ENCODE measurements around the gene DPH2.

Gene DPH2

DNA sequence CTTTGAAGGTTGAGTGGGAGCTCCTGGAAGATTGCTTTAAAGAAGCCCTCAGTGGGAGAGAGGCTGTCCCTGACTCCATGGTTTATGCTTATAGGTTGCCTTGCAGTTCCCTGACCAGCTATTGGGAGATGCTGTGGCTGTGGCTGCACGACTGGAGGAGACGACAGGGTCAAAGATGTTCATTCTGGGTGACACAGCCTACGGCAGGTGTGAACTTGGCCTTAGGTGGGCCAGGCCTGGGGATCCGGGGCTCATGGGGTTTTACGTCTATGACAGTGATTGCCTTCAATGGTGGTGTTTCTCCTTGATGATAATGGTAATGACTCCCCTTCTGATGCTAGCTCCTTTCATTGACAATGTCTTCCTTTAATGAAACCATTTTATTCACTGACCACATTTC, 692 bp downstream of the DPH2 start:
- no peak for DNase-seq

DNA sequence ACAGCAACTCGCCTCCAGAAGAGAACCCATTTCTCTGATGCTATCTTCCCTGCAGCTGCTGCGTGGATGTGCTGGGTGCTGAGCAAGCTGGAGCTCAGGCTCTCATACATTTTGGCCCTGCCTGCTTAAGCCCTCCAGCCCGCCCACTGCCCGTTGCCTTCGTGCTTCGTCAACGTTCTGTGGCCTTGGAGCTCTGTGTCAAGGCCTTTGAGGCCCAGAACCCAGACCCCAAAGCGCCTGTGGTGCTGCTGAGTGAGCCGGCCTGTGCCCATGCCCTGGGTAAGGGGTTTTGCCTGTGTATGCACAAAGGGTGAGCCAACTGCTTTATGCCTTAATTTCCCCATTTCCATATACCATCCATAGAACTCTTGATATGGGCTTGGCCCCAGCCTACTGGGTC, 1.1 kb downstream of the DPH2 start:
- no peak for DNase-seq

DNA sequence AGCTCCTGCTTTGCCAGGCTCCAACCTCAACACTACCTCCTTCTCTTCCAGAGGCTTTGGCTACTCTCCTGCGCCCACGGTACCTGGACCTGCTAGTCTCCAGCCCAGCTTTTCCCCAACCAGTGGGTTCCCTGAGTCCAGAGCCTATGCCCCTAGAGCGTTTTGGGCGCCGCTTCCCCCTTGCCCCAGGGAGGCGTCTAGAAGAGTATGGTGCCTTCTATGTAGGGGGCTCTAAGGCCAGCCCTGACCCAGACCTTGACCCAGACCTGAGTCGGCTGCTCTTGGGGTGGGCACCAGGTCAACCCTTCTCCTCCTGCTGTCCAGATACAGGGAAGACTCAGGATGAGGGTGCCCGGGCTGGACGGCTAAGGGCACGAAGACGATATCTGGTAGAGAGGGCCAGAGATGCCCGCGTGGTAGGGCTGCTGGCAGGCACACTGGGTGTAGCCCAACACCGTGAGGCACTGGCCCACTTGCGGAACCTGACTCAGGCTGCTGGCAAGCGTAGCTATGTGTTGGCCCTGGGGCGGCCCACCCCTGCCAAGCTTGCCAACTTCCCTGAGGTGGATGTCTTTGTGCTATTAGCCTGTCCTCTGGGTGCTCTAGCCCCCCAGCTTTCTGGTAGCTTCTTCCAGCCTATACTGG, 1.6 kb downstream of the DPH2 start:
- DNase-seq, result no peak

DNA sequence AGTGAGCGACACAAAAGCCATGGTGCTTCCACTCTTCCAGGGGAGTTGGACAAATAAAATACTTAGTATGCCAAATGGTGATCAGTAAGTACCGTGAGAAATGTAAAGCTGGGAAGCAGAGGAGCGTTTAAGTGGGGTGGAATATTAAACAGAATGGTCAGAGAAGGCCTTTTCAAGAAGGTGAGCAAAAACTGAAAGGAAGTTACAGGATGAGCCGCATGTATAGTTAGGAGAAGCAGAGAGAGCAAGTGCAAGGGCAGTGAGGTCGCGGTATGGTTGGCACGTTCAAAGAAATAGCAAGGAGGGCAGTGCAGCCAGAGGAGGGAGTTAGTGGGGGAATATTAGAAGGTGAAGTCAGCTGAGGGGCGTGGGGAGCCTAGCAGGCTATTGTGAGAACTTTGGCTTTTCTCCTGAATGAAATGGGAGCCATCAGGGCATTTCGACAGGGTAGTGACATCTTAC, 4.2 kb downstream of the DPH2 start:
- DNase-seq, result no peak

DNA sequence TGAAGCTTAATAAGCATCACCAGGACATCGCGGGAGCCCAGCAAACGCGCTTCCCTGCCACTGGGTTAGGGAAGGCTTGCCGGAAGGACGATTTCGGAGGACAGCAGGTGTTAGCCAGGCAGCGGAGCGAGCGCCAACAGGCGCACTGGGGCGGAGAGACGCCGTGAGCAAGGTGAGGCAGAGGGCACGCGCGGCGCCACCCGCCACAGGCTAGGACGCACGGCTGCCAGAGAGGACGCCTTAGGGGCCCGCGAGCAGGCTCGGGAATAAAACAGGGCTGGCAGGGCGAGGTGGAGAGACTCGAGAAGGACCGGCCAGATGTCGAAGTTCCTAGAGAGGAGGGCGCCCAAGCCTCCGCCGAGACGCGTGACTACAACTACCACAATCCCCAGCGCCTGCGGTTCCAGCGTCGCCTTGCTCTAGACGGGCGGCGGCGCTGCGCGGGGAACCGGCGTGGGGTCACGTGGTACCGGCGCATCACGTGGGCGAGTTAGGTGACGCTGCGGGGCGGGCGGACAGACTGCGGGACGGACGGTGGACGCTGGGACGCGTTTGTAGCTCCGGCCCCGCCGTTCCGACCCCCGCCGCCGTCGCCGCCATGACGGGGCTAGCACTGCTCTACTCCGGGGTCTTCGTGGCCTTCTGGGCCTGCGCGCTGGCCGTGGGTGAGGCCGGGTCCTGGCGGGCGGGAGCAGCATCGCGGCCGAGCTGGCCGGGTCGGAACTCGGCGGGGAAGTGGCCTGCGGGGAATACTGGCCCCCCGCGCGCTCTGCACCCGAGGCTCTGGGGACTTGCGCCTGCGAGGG, 4.8 kb downstream of the DPH2 start, which contains the start of gene ATP6V0B:
ATP6V0B (plus strand) TSS at position 518 of the 806 bp plus-strand sequence; CDS start at position 599, 81 bp downstream.
- DNase-seq, result peak; percentile 96

DNA sequence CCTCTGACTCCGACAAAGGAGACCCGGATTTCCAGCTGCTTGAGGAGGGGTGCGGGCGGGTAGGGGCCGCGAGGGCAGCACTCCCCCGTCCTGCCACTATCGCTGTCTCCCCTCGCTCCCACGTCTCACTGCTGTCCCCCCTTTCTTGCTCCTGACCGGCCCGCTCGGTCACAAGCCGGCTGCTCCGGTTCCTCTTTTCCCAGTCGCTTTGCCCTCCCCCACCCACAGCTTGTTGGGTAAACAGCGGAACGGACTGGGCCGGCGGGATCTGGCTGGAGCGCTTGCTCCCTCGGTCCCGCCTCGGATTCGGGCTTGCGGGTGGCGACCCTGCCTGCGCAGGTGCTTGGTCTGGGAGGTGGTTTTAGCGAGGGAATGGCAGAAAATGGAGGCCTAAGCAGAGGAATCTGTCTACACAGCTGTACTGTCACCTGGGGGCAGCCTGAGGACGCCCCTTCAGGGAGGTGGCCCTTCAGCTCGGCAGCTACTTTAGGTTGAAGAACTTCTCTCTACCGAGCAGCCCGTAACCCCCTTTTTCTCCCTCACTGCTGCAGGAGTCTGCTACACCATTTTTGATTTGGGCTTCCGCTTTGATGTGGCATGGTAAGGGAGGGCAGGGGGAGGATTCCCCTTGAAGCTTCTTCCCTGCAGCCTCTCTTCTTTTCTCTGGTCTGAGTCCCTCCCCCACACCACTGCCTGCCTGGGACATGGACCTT, 5.6 kb downstream of the DPH2 start:
- DNase-seq, result no peak

DNA sequence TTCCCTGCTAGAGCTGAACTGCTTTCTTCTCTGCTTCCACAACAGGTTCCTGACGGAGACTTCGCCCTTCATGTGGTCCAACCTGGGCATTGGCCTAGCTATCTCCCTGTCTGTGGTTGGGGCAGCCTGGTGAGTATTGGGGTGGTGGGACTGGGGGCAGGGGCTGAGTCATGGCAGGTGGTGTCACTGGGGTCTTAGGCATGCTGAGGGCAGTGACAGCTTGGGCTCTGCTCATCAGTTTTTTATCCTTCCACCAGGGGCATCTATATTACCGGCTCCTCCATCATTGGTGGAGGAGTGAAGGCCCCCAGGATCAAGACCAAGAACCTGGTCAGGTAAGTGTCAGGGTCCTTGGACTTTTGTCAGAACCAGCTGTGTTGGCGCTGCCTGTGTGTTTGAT, 6.2 kb downstream of the DPH2 start:
- no peak for DNase-seq

DNA sequence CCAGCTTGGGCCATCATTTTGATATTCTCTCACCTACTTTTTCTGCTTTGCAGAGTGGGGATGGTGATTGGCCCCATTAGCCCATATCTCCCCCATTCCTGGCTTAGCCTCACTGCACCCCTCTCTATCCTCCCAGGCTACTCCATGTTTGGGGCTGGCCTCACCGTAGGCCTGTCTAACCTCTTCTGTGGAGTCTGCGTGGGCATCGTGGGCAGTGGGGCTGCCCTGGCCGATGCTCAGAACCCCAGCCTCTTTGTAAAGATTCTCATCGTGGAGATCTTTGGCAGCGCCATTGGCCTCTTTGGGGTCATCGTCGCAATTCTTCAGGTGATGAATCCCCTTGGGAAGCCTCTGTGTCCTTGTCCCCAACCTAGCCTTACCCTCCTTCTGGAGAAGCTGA, 7.1 kb downstream of the DPH2 start:
- DNase-seq, result no peak

DNA sequence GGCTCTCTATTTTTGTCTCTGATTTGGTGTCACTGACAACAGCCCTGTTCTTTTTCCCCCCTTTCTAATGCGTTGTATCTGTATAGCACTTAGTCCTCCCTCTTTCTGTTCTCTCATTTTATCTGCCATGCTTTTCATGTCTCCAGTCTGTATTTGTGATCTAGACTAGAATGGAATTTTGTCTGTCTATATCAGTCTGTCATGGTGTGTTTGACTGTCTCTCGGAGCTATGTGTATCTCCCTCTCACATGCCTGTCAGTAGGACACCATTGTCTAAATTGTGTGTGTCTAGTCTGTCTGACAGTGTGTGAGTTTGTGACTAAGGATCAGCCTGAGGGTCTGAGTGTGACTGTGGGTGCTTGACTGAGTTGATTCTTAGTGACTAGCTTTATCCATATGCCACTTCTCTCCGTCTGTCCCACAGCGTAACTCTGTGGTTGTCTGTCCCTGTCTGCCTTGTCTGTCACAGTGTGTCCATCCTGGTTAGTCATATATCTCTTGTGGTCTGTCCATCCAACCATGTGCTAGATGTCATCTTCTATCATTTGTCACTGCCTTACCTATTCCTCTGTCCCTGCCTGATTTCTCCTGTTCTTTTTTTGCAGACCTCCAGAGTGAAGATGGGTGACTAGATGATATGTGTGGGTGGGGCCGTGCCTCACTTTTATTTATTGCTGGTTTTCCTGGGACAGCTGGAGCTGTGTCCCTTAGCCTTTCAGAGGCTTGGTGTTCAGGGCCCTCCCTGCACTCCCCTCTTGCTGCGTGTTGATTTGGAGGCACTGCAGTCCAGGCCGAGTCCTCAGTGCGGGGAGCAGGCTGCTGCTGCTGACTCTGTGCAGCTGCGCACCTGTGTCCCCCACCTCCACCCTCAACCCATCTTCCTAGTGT, 7.8 kb downstream of the DPH2 start:
- DNase-seq, result no peak

DNA sequence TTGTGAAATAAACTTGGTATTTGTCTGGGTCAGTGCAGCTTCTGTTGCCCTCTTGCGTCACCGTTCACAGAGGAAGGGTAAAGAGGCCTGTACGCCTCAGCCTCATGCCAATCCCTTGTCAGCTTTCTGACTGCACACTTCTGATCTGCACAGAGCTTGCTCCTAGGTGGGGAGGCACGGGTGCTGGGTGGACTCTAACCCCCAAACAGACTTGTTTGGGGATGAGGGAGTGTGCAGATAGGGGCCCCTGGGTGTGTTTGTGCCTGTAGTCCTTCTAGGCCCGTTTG, 8.4 kb downstream of the DPH2 start:
- DNase-seq, result no peak

DNA sequence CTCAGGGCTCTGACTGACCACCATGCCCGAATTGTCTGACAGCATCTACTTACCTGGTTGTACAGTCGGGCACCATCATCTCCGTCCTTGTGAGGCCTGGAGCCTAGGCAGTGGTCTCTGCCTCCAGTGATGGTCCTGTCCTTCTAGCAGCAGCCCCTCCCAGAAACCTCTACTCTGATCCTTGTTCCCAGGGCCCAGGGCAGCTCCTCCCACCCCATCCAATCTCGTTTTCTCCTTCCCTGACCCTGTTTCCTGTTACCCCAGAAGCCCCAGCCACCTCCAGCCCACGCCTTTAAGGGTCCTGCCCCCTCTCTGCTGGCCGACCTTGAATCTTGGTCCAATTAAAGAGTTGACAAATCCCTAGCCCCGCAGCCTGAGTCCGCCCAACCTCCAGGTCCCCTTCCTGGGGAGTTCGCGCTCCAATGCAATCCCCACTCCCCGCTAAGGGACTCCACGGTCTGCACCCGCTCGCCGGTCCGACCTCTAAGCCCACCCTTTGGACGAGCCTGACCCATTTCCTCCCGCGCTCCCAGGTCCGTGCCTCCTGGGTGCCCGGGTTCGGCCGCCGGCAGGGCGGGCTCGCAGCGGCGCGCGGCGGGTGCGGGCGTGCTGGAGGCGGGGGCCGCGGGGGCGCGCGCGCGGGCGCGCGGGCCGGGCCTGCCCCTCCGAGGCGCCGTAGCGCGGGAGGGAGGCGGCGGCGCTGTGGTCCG, 8.9 kb downstream of the DPH2 start, which contains the start of gene B4GALT2:
B4GALT2 (plus strand) TSS at position 660 of the 710 bp plus-strand sequence. CDS start 1,951 bp downstream, outside the sequence.
- peak; percentile 39 for DNase-seq

DNA sequence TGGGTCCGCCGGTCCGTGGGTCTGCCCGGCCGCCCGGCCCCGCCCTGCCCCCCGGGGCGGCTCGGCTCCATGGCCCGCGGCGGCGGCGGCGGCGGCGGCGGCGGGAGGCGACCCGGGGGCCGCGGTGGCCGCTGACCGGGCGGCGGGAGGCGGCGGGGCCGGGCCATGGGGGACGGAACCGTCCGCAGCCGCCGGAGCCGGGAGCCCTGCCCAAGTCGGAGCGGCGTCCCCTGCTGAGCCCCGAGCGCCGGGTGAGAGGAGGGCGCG, 9.4 kb downstream of the DPH2 start:
- no peak for DNase-seq

DNA sequence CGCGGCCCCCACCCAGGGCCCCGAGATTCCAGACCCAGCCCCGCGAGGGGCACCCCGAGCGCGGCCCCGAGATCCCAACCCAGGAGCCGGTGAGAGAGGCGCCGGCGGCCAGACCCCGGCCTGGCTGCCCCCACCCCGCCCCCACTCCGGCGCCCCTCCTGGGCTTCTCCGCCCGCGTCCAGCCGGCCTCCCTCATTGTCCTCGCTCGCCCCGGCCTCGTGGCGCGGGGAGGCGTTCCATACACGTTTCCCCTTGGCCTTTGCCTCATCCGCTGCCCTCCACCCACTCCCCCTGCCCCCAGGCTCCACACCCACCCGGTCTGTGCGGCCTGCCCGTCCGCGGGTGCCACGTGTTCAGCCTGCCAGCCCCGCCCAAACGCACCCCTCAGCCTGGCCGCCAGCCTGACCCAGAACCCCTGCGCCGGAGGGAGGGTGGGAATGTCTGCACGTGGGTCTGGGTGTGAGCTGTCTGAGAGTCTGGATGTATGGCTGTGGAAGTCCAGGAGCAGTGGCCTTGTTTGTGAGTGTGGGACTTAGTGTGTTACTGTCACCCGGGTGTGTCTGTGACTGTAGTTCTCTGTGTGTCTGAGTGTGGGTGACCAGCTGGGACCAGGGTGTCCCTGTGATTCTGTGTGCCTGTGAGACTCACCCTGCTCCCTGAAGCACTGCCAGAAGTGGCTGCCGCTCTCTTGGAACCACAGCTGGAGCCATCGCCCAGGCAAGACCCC, 9.9 kb downstream of the DPH2 start:
- peak; percentile 31 for DNase-seq

DNA sequence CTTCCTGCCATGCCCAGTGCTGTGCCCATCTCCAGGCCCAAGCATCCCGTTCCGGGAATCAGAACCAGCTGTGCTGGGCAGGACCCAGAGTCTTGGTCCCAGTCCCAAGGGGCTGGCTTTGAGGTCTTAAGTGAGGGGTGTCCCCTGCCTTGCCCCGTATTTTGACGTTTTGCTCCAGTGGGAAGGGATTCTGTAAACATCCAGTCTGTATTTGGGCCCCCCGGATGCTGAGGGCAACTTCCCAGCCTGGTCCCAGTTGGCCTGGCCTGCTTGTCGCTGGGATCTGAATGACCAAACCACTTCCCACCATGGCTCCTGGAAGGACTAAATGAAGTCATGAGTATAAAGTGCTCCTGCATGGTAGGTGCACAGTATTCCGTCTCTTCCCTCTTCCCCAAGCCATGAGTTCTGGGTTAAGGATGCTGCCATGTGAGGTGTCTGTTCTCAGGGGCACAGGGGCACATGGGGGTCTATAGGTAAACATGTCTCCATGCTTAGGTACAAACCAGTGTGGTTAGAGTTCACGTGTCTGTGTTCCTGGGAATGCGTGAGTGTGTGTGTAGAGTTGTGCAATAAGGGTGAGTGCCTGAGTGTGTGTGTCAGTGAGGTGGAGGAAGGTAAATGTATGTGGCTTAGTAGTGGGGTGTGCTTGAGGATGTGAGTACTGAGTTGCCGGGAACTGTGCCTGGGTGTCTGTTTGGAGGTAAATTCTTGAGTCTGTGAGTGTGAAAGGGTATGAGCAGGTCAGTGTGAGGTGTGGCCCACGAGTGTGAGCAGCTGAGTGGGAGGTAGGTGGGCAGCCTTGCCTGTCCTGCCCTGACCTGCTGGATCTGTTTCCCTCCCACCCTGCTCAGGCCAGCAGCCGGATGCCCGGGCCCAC, 10.7 kb downstream of the DPH2 start:
- DNase-seq, result no peak

DNA sequence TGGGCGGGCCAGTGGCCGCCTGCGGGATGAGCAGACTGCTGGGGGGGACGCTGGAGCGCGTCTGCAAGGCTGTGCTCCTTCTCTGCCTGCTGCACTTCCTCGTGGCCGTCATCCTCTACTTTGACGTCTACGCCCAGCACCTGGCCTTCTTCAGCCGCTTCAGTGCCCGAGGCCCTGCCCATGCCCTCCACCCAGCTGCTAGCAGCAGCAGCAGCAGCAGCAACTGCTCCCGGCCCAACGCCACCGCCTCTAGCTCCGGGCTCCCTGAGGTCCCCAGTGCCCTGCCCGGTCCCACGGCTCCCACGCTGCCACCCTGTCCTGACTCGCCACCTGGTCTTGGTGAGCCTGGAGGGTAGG, 11.3 kb downstream of the DPH2 start:
- DNase-seq, result no peak

DNA sequence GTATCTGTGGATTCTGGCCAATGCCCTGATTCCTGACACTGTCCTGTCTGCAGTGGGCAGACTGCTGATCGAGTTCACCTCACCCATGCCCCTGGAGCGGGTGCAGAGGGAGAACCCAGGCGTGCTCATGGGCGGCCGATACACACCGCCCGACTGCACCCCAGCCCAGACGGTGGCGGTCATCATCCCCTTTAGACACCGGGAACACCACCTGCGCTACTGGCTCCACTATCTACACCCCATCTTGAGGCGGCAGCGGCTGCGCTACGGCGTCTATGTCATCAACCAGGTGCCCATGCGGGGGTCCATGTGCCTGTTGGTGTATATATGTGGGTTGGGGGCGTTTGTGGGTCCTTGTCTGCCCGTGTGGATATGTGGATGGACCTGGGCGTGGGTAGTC, 11.8 kb downstream of the DPH2 start:
- no peak for DNase-seq

DNA sequence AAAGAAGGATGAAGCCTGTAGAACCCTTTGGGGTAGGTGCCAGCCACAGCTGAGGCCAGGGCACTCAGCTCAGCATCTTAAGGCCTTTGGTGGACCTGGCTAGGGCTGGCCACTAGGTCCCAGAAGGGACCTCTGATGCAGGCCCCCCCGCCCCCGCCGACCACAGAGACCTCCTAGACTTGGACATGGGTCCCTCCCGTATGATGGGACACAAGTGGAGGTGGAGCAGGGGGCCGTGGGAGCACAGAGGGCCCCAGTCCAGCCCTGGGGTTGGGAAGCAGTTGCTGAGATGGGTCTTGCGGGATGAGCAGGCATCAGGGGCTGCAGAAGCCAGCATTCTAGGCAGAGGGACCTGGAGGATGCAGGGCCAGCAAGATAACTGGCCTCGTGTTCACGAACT, 12.4 kb downstream of the DPH2 start:
- DNase-seq, result no peak

DNA sequence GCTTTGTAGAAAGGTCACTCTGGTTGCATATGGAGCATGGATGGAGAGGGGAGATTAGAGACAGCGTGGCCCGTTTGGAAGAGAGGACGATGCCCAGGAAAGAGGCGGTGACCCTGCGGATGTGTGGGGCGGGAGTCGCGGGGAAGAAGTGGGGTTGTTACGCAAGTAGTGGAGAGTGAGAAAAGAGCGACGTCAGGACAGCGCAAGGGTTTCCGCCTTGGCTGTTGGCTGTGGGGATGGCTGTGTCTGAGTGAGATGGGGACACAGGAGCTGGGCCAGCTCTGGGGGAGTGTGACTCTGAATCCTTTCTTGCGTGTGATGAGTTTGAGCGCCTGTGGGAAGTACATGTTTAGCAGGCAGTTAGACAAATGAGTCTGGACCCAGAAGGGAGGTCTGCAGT, 13.0 kb downstream of the DPH2 start:
- DNase-seq, result no peak

DNA sequence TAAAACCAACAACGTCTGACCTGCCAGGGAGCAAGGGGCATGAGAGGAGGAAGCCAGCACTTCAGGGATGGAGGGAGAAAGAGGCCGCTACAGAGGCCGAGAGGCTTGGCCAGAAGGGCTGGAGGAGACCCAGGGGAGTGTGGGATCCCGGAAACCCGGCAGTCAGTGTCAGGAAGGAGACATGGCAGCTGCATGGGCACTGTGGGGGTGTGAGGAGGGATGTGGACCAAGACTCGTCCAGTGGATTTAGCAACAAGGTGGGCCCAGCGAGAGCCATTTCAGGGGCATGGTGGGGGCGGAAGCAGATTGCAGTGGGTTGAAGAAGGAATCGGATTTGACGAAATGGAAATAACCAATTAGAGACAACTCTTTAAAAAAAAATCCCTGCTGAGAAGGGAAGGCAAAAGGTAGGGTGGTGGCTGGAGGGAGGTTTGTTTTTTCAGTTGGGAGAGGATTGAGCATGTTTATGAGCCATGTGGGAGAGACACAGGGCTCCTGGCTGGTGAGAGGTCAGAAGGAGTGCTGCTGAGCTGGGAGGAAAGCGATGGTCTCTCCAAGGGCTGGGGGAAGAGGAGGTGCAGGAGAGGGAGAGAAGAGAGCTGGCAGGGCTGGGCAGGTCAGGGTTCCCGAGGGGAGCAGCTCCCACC, 13.6 kb downstream of the DPH2 start:
- no peak for DNase-seq

DNA sequence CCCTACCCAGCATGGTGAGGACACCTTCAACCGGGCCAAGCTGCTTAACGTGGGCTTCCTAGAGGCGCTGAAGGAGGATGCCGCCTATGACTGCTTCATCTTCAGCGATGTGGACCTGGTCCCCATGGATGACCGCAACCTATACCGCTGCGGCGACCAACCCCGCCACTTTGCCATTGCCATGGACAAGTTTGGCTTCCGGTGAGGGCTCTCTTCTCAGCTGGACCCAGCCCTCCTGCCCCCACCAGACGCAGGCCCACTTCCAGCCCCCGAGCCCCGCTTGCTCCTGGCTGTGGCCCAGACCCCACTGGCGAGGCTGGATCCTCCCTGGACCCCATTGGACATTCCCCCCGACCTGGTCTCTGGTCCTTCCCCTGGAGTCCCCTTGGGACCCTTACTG, 15.0 kb downstream of the DPH2 start:
- no peak for DNase-seq

Data from activated CD8-positive, alpha-beta memory T cell treated with anti-CD3 and anti-CD28 coated beads, Interleukin-2, amount 50 U/mL, for 4 hours (primary cell).